ENCODE measurements around the gene BANK1.

DNA sequence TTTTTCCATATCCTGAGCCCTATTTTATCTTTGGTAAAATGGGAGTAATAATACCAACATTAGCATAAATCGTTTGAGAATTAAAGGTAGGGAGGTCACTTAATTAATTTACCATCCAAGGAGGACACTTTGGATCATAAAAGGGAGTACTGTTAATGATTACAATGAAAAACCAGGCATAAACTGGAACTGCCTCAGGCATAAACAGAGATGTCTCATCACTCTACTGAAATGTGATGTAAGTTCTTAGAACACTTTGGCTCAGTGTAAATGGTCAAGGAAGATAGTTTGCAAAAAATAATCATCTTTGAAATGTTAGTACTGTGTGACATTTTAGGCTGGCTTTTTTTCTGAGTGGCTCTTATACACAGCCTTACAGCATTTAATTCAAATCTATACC lies 286.1 kb downstream of the BANK1 start:
- TF ChIP-seq POLR2AphosphoS2 (IDR thresholded peaks at IDR 0.05; ENCODE audit: low read depth, low read length) (no peak), SMC3 (IDR thresholded peaks at IDR 0.05; ENCODE audit: borderline replicate concordance, low read length) (no peak), HDGF (IDR thresholded peaks at IDR 0.05) (no peak), RELA (IDR thresholded peaks at IDR 0.05; ENCODE audit: borderline replicate concordance, partially characterized antibody) (no peak), POLR2AphosphoS5 (IDR thresholded peaks at IDR 0.05; ENCODE audit: low read length) (no peak), EP300 (IDR thresholded peaks at IDR 0.05; ENCODE audit: borderline replicate concordance in 1 of 2, control insufficient read depth in 1 of 2, low read depth in 2 of 2, low read length in 2 of 2) (no peak), CHD2 (IDR thresholded peaks at IDR 0.05; ENCODE audit: borderline replicate concordance, low read depth, low read length) (no peak), MTA2 (IDR thresholded peaks at IDR 0.05; ENCODE audit: low read depth) (no peak), RFX5 (IDR thresholded peaks at IDR 0.05; ENCODE audit: low read depth, low read length) (no peak)
- TF ChIP-seq, protein P1, sequence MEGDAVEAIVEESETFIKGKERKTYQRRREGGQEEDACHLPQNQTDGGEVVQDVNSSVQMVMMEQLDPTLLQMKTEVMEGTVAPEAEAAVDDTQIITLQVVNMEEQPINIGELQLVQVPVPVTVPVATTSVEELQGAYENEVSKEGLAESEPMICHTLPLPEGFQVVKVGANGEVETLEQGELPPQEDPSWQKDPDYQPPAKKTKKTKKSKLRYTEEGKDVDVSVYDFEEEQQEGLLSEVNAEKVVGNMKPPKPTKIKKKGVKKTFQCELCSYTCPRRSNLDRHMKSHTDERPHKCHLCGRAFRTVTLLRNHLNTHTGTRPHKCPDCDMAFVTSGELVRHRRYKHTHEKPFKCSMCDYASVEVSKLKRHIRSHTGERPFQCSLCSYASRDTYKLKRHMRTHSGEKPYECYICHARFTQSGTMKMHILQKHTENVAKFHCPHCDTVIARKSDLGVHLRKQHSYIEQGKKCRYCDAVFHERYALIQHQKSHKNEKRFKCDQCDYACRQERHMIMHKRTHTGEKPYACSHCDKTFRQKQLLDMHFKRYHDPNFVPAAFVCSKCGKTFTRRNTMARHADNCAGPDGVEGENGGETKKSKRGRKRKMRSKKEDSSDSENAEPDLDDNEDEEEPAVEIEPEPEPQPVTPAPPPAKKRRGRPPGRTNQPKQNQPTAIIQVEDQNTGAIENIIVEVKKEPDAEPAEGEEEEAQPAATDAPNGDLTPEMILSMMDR (IDR thresholded peaks at IDR 0.05 in 2 of 3, conservative IDR thresholded peaks at IDR 0.05 in 1 of 3; ENCODE audit: control insufficient read depth in 2 of 3, extremely low read depth in 1 of 3, insufficient read depth in 1 of 3, low read depth in 3 of 3, low read length in 3 of 3): no peak
- TF ChIP-seq, protein P2, sequence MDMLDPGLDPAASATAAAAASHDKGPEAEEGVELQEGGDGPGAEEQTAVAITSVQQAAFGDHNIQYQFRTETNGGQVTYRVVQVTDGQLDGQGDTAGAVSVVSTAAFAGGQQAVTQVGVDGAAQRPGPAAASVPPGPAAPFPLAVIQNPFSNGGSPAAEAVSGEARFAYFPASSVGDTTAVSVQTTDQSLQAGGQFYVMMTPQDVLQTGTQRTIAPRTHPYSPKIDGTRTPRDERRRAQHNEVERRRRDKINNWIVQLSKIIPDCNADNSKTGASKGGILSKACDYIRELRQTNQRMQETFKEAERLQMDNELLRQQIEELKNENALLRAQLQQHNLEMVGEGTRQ (IDR thresholded peaks at IDR 0.05; ENCODE audit: borderline replicate concordance, low read depth, low read length): no peak
- TF ChIP-seq, protein P3, sequence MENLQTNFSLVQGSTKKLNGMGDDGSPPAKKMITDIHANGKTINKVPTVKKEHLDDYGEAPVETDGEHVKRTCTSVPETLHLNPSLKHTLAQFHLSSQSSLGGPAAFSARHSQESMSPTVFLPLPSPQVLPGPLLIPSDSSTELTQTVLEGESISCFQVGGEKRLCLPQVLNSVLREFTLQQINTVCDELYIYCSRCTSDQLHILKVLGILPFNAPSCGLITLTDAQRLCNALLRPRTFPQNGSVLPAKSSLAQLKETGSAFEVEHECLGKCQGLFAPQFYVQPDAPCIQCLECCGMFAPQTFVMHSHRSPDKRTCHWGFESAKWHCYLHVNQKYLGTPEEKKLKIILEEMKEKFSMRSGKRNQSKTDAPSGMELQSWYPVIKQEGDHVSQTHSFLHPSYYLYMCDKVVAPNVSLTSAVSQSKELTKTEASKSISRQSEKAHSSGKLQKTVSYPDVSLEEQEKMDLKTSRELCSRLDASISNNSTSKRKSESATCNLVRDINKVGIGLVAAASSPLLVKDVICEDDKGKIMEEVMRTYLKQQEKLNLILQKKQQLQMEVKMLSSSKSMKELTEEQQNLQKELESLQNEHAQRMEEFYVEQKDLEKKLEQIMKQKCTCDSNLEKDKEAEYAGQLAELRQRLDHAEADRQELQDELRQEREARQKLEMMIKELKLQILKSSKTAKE (IDR thresholded peaks at IDR 0.05; ENCODE audit: low read depth, poor library complexity, severe bottlenecking): no peak
- TF ChIP-seq, protein P4, sequence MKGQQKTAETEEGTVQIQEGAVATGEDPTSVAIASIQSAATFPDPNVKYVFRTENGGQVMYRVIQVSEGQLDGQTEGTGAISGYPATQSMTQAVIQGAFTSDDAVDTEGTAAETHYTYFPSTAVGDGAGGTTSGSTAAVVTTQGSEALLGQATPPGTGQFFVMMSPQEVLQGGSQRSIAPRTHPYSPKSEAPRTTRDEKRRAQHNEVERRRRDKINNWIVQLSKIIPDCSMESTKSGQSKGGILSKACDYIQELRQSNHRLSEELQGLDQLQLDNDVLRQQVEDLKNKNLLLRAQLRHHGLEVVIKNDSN (IDR thresholded peaks at IDR 0.05; ENCODE audit: borderline replicate concordance, extremely low read length, insufficient read depth, low read depth, low read length): no peak

Data from GM12878 (cell line).